SK-N-MC (cell line): ENCODE results near the gene PGM2.
A peak's percentile ranks its signal among the peaks of the same experiment; 100 is the strongest.

Experiments
- DNase-seq: peaks from one replicate; pipeline ENCODE4 v3.0.0-alpha.2; 2011; ENCODE audit warnings: low read depth, low spot score
- H3K27ac ChIP-seq: fragments of 200-600 bp; sonication (generic); 2 replicates; pipeline ENCODE4 v1.5.1; 2016; ENCODE audit warnings: mixed run types
- H3K36me3 ChIP-seq: fragments of 200-600 bp; sonication (generic); 2 replicates; pipeline ENCODE4 v1.6.1; 2017; ENCODE audit warnings: antibody characterized with exemption, low read length, mixed read lengths; ENCODE audit not compliant: insufficient read depth
- H3K4me3 ChIP-seq: fragments of 200-600 bp; sonication (generic); 2 replicates; pipeline ENCODE4 v1.5.1; 2016
- H3K9ac ChIP-seq: fragments of 200-600 bp; sonication (generic); 2 replicates; pipeline ENCODE4 v1.8.0; 2017; ENCODE audit warnings: mixed run types, mixed read lengths; ENCODE audit not compliant: insufficient read length
- H3K9me3 ChIP-seq: fragments of 200-600 bp; sonication (generic); 2 replicates; pipeline ENCODE4 v1.6.1; 2017; ENCODE audit warnings: low read depth, mild to moderate bottlenecking, antibody characterized with exemption, low read length, moderate library complexity, mixed read lengths
- EZH2 ChIP-seq: fragments of 200-600 bp; sonication (generic); IDR thresholded peaks from one replicate; pipeline ENCODE4 v1.6.1; 2017; ENCODE audit warnings: antibody characterized with exemption
- FOXP2 ChIP-seq: optimal IDR thresholded peaks from 2 replicates; pipeline ENCODE3; 2011; ENCODE audit warnings: mild to moderate bottlenecking, moderate library complexity; ENCODE audit not compliant: insufficient read depth; ENCODE audit errors: extremely low read length, control extremely low read depth
- POLR2AphosphoS5 ChIP-seq: IDR thresholded peaks from 2 replicates; pipeline ENCODE4 v1.6.1; 2012; ENCODE audit warnings: mild to moderate bottlenecking, low read depth, low read length, borderline replicate concordance

The PGM2 gene

DNA sequence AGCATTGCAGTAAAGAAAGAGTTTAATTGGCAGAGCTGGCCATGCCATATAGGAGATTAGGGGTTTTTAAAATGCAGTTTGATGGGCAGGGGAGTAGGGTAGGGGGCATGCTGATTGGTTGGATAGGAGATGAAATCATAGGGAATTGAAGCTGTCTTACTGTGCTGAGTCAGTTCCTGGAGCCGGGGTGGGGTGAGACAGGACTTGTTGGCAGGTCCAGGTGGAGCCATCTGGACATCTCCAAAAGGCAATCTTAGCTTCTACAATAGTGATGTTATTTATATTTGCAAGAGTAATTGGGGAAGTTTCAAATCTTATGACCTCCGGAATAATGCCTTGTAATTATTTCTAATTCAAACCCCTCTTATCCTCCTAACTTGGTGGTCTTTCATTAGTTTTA is 32.4 kb upstream of the PGM2 start:
- no peak for DNase-seq
- no peak overlapping the region for H3K9ac ChIP-seq
- H3K9me3 ChIP-seq: no peaks in the 10 kb centered on the region
- H3K36me3 ChIP-seq: no peaks in the 10 kb centered on the region
- TF ChIP-seq EZH2 (no peak), FOXP2 (no peak), POLR2AphosphoS5 (no peak)
- H3K4me3 ChIP-seq: no peak overlapping the region
- H3K27ac ChIP-seq: no peak overlapping the region

DNA sequence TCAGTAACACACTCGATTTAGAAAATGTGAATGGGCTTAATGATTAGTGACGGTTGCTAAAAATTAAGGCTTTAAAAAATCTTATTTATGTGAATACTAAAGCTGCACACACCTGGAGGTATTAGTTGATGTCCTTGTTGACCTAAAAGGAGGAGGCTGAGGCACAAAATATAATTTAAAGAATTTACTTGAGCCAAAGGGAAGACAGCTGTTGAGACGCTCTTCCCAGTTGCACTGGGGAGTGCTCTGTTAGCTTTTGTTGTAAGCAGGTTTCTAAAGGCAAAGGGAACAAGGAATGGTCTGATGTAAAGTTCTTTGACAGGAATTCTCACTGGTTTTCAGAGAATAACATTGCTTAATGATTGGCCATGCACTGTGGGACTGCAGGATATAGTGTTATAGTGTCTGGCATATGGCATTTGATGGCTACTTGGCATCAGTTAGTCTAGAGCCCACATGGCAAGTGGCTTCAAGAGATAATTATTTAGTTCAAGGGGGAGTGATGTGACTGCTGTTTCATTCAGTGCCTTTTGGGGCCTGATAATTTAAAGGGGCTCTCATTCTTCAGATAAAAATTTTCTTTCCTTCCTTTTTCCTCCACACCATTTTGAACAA is 30.8 kb upstream of the PGM2 start:
- no peak for DNase-seq
- Histone ChIP-seq H3K27ac (no peak overlapping the region), H3K36me3 (no peaks in the 10 kb centered on the region), H3K9ac (no peak overlapping the region), H3K9me3 (no peaks in the 10 kb centered on the region), H3K4me3 (no peak overlapping the region)
- TF ChIP-seq EZH2: no peak
- no peak for TF ChIP-seq FOXP2
- TF ChIP-seq POLR2AphosphoS5: no peak

DNA sequence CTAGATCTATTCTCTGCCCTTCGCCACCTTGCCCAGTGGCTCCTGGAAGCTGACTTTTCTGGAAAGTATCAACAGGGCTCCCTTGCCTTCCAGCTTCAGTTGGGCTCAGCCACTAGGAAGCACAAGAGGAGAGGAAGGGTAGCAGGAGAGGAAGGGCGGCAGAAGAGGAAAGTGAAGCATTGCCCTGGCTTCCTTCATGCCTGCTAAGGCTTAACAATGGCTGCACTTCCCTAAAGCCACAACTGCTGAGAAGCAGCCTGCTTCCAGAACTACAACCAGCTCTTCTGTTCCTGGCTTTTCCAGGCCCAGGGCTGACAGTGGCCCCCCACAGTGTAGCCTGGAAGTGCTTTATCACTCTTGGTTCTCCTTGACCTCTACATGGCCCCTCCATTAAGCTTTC is 29.1 kb upstream of the PGM2 start:
- no peak overlapping the region for H3K4me3 ChIP-seq
- H3K9me3 ChIP-seq: no peaks in the 10 kb centered on the region
- no peak for TF ChIP-seq FOXP2
- TF ChIP-seq POLR2AphosphoS5: no peak
- TF ChIP-seq EZH2: no peak
- H3K36me3 ChIP-seq: no peaks in the 10 kb centered on the region
- H3K27ac ChIP-seq: no peak overlapping the region
- DNase-seq: no peak
- H3K9ac ChIP-seq: no peak overlapping the region

DNA sequence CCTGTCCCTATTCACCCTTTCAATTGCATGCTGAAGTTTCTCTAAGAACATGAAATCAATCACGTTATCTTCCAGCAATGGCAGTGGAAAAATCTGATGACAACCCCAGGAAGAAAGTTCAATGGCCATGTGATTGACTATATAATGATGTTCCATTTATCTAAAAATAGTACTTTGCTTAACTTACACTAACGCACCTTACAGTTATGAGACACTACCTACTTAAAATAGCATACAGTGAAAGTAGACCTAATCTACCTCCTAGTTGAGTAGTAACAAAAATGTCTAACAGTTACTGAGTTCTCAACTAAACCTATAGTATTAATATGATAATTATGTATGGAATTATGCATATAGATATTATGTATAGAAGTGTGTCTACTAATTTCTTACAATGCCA is 28.6 kb upstream of the PGM2 start:
- TF ChIP-seq EZH2: no peak

DNA sequence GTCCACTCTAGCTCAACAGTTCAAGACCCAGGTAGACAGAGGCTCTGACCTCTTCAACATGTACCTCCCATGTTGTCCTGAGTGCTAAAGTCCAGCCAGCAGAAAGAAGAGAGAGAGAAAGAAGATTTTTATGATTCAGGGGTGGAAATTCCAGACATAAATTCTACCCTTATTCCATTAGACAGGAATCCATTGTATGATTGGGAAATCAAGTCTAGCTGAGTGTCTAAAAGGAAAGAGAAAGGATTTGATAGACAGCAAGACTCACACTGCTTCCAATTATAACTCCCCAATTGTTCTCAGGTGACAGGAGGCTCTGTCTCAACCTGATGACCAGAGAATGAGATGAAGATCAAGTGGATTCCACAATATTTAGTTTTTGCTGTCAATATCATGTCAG is 27.9 kb upstream of the PGM2 start:
- no peak for DNase-seq
- no peak for TF ChIP-seq POLR2AphosphoS5
- TF ChIP-seq EZH2: no peak
- Histone ChIP-seq H3K4me3 (no peak overlapping the region), H3K9ac (no peak overlapping the region), H3K27ac (no peak overlapping the region), H3K36me3 (no peaks in the 10 kb centered on the region), H3K9me3 (no peaks in the 10 kb centered on the region)

More for the DNA sequence above, 28.6 kb upstream of the PGM2 start:
- Histone ChIP-seq H3K27ac (no peak overlapping the region), H3K9me3 (no peaks in the 10 kb centered on the region), H3K4me3 (no peak overlapping the region), H3K36me3 (no peaks in the 10 kb centered on the region), H3K9ac (no peak overlapping the region)
- DNase-seq: no peak

DNA sequence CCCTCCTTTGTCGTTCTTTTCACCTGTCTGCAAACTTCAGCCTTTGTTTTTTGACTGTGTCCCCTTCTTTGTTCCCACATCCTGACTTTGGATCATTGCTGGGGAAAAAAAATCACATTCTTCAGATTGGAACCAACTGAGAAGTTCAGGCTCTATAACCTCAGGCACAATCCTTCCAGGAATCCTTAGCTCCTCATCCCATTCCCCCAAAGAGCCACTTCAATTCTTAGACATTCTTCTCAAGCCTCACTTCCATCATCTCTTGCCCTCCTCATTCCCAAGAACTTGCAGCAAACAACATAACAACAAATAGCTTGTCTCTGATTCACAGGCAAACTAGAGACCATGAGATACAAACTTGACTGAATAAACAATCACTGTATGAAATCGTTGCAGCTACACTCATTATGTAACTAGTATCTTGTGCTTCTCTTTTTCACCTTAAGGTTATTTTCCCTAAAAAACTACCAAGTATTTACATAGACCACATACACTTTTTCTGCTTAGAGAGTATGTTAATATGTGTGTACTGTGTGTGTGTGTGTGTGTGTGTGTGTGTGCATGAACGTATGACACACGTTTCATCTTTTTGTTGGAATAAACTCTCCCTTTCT is 26.4 kb upstream of the PGM2 start:
- H3K27ac ChIP-seq: no peak overlapping the region
- DNase-seq: no peak
- H3K9me3 ChIP-seq: no peaks in the 10 kb centered on the region
- no peaks in the 10 kb centered on the region for H3K36me3 ChIP-seq
- no peak overlapping the region for H3K4me3 ChIP-seq
- H3K9ac ChIP-seq: no peak overlapping the region
- no peak for TF ChIP-seq EZH2
- TF ChIP-seq POLR2AphosphoS5: no peak

DNA sequence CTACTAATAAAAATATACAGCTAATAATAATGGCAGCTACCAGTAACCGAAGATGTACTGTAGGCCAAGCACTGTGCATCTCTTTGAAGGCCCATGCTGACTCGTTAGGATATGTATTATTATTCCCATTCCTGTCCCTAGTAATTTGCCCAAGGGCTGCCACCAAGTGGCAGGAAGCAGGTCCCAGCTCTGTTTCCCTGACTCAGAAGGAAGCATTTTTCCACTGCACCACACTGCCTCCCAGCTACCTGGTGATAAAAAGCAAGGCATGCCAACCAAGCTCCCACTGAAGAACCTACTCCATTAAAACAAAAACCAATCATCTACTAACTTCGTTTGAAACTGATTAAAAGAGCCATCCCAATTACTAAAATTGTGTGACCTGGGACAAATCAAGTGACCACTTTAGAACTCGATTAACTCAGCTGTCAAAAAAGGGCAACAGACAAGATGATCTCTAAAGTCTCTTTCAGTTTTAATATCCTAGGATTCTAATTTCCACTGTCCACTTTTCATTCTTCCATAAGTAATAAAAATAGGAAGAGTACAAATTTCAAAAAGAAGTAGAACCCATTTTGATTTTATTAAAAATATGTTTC is 24.3 kb upstream of the PGM2 start:
- no peak for TF ChIP-seq POLR2AphosphoS5
- no peak for TF ChIP-seq EZH2
- TF ChIP-seq FOXP2: no peak
- H3K36me3 ChIP-seq: no peaks in the 10 kb centered on the region
- DNase-seq: peak; percentile 8
- no peak overlapping the region for H3K4me3 ChIP-seq
- H3K9ac ChIP-seq: no peak overlapping the region
- H3K9me3 ChIP-seq: no peaks in the 10 kb centered on the region
- no peak overlapping the region for H3K27ac ChIP-seq

- Histone ChIP-seq H3K4me3 (no peak overlapping the region), H3K9me3 (no peaks in the 10 kb centered on the region), H3K27ac (no peak overlapping the region), H3K9ac (no peak overlapping the region), H3K36me3 (no peaks in the 10 kb centered on the region)
- TF ChIP-seq FOXP2 (no peak), EZH2 (no peak), POLR2AphosphoS5 (no peak)
- peak; percentile 10 for DNase-seq
Observed at GRCh38 chr4:37803348-37803973, 23.0 kb upstream of the PGM2 start.
